ENCODE results near the gene C12orf42.

DNA sequence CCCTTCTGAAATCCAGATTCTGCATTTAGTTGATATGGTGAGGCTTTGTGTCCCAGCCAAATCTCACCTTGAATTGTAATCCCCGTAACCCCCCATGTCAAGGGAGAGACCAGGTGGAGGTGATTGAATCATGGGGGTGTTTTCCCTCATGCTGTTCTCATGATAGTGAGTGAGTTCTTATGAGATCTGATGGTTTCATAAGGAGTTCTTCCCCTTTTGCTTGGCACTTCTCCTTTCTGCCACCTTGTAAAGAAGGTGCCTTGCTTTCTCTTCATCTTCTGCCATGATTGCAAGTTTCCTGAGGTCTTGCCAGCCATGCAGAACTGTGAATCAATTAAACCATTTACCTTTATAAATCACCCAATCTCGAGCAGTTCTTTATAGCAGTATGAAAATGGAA, 23.1 kb upstream of the C12orf42 start:
- TF ChIP-seq SIN3A (IDR thresholded peaks at IDR 0.05; ENCODE audit: borderline replicate concordance, insufficient read depth, low read length) (no peak), POLR2AphosphoS5 (IDR thresholded peaks at IDR 0.05; ENCODE audit: low read depth, low read length) (no peak), FOXP2 (optimal IDR thresholded peaks at IDR 0.05; ENCODE audit: borderline replicate concordance, extremely low read depth, extremely low read length, insufficient read depth) (no peak)
- TF ChIP-seq, protein P1, sequence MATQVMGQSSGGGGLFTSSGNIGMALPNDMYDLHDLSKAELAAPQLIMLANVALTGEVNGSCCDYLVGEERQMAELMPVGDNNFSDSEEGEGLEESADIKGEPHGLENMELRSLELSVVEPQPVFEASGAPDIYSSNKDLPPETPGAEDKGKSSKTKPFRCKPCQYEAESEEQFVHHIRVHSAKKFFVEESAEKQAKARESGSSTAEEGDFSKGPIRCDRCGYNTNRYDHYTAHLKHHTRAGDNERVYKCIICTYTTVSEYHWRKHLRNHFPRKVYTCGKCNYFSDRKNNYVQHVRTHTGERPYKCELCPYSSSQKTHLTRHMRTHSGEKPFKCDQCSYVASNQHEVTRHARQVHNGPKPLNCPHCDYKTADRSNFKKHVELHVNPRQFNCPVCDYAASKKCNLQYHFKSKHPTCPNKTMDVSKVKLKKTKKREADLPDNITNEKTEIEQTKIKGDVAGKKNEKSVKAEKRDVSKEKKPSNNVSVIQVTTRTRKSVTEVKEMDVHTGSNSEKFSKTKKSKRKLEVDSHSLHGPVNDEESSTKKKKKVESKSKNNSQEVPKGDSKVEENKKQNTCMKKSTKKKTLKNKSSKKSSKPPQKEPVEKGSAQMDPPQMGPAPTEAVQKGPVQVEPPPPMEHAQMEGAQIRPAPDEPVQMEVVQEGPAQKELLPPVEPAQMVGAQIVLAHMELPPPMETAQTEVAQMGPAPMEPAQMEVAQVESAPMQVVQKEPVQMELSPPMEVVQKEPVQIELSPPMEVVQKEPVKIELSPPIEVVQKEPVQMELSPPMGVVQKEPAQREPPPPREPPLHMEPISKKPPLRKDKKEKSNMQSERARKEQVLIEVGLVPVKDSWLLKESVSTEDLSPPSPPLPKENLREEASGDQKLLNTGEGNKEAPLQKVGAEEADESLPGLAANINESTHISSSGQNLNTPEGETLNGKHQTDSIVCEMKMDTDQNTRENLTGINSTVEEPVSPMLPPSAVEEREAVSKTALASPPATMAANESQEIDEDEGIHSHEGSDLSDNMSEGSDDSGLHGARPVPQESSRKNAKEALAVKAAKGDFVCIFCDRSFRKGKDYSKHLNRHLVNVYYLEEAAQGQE (IDR thresholded peaks at IDR 0.05; ENCODE audit: insufficient read depth in 1 of 2, low read depth in 2 of 2, low read length in 2 of 2): no peak
